ENCODE data around the gene ZFAND6.

Gene ZFAND6

DNA sequence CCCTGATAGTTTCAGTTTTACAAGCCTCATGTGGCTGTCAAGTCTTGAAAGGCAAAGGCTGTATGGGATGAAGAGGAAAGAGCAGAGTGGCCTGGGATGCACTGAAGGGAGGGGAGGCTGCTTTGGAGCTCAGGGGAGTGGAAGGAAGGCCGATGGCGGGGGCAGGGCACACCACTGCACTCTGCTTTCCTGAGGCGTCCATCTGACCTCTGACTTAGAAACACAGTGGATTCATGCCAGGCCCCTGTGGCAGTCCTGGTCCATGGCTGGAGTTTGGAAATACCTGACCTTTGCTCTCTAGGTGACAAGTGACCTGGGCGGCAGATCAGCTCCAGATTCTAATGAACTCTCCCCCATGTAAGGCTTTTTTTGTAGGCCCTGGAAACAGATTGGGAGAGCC is 112.3 kb downstream of the ZFAND6 start:
- no peak for DNase-seq (ENCODE audit: low read depth)

DNA sequence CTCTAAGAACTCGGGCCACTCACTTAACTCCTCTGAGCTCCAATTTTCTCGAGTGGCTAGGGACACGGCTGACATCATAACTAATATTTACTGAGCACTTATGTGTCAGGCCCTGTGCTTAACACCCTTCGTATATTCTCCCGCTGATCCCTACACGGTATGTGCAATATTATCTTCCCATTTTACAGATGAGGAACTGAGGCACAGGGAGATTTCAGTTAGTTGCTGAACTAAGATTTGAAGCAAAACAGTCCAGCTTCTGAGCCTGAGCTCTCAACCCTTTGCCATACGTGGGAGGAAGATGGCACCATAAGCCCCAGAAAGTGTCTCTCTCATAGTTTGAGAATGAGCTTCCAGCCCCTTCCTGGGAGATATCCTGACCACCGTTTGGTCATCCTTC is 112.9 kb downstream of the ZFAND6 start:
- no peak for DNase-seq (ENCODE audit: low read depth)

DNA sequence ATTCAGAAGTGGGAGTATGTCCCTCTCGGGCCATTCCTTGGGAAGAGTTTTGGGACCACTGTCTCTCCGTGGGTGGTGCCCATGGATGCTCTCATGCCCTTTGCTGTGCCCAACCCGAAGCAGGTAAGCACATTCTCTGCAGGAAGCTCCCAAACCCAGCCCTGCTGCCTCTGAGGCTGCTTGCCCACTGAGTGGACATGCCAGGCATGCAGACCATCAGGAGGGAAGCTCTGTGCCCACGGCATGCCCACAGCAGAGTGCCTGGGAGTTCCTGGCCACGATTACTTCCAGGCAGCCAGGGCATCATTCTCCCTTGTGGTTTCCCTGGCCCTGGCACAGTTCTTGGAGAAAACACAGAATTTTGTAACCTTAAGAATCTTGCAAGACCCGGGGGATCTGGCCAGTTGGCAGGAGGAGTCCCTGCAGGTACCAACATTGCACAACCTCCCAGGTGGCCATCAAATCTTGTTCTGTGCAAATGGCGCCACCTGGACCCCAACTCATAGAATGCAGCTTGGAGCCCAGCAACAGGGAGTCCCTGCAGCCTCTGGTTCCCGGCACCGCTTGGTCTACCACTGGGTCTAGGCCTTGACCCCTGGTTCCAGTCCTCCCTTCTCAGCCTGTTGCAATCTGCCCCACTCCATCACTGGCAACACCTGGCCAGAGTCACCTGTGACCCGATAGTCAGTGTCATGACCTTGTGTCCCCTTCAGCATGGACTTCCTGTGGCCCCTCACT is 113.7 kb downstream of the ZFAND6 start:
- DNase-seq (ENCODE audit: low read depth): peak; percentile 37

DNA sequence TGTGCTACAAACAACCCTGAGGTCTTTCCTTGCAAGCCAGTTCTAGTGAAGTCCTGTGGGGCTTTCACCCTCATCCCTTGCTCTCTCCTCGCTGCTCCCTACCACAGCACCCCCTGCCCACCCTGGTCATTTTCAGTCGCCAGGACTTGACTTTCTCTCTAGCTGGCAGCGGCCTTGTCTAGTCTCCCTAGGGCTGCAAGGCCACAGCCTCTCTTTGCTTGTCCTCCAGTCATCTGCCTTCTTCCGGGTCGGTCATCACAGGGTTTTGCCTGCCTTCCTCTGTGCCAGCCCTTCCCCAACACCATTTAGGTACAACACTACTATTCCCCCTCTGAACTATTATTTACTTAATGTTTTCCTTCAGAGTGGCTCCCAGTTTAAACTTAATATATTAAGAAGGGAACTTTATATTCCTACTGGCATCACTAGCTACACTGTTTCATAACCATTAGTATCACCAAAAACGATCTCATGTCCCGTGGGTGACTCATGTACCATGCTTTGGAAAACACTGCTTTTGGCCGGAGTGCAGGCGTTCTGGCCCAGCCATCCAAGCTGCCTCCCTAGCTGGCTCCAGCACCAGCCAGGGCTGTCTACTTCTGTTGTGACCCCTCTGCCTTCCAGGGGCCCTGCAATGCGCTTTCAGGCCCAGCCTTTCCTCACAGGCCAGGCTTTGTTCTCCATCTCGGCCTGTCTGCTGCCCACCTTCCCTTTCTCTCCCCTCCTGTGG is 114.7 kb downstream of the ZFAND6 start:
- no peak for DNase-seq (ENCODE audit: low read depth)

DNA sequence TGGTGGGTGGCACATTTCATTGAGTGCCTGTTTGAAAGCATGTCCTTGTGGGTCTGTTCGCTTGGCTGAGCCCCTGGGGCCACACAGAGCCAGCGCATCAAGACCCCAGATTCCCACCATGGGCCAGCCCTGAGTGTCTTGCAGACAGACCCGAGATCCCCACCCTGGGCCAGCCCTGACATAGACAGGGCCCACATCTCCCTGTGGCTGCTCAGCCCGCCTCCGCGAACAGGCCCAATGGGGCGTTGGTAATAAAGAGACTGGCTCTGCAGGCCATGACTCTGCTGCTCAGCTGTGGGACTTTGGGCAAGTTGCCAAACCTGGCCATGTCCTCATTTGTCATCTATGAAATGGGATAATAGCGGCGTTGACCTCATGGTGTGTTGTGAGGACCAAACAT is 116.0 kb downstream of the ZFAND6 start:
- no peak for DNase-seq (ENCODE audit: low read depth)

DNA sequence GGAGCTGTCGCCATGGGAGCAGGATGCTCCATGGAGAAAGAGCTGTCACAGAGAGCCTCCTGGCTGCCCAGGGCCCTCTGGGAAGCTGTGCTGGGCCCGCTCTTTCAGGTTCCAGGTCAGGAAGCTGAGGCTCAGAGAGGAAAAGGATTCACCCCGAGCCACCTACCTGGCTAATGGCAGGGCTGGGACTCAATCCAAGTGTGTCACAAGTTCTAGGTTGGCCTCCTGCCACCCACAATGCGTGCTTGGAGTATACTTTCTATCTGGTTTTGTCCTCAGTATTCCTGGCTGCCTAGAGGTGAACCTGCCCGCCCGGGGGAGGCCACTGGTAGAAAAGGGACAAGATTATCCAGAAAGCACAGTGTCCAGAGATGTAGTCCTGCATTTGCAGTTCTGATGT is 117.0 kb downstream of the ZFAND6 start:
- DNase-seq (ENCODE audit: low read depth): no peak

DNA sequence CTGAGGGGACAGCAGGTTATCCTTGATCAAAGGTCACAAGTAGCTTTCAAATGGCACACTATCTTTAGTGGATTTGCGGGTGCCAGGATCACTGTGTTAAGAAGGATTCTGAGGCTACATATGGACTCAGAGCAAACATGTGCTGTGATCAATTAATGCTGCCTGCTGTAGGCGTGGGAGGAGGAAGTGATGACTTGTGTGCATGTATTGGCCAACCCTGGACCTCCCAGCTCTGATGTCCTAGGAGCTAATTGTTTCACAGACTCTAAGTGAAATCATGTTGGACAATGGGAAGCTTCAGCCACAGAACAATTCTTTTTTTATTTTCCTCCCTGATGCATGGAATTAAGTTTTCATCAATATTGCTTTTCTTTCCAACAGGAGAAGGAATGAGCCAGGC is 117.7 kb downstream of the ZFAND6 start:
- no peak for DNase-seq (ENCODE audit: low read depth)

DNA sequence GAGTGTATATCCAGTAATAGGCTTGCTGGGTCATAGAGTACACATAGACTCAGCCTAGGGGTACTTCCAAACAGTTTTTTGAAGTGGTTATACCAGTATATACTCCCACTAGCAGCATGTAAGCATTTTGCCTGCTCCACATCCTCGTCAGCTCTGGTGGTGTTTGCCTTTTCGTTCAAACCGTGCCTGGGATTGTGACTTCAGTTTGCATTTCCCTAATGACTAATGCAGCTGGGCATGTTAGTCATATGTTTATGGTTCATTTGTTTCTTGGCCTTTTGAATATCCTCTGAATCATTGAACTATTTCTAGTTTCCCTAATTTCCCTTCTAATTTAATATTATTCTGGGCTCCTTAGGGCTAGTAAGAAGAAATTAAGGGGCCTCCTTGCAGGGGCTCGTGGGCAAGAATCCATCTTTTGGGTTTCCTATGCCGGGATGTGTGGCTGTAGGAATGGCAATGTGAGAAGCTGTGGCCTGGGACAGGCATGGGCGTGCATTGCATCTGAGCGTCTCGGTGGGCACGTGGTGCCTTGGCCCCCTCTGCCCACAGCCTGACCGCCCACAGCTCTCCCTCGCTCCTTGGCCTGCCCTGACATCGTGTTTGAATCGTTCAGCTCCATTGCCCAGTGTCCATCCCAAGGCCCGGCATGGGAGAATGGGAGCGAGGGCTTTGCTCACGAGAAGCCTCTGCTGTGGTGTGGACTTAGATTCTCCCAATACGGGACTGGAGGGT is 119.7 kb downstream of the ZFAND6 start:
- DNase-seq (ENCODE audit: low read depth): no peak

DNA sequence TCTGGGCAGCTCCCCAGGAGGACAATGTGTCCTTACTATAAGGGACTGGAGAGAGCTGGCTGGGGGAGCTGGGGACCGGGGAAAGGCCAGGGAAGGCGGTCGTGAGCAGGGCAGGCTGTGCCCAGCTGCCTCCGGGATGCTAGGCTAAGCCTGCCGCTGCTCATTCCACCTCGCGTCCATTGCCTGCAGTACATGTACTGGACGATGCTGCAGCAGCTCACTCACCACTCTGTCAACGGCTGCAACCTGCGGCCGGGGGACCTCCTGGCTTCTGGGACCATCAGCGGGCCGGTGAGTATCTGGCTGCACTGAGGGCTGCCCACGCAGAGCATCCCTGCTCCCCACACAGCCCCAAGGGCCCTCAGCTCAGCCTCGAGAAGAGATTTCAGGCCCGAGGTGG is 120.5 kb downstream of the ZFAND6 start:
- no peak for DNase-seq (ENCODE audit: low read depth)

DNA sequence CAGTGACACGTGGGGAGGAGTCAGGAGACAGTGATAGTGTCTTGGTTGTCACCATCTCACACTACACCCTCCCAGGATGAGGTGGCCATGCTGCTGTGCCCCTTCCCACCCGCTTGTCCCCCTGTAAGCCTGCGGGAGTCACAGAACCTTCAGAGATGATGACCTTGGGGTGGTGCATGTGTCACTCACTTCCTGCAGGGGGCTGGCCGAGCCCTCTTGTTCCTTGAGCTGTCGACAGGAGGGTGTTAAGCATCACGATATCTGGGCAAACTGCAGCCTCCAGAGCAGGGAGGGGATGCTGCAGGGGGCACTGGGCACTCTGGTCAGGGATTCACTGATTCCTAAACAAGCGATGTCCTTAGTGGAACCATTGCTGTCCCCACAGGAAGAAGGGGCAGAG is 121.0 kb downstream of the ZFAND6 start:
- no peak for DNase-seq (ENCODE audit: low read depth)

DNA sequence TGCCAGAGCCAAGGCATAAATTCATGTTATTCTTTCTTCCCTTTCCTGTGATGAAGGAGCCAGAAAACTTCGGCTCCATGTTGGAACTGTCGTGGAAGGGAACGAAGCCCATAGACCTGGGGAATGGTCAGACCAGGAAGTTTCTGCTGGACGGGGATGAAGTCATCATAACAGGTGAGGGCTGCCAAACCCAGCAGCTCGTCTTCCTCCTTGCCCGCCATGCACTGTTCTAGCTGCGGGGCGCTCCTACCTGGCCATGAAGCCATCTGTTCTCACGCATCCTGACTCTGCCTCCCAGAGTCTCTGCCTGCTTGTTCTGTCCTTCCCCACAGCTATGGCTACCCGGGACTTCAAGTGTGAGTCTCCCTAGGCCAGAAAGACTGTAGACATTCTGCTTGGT is 121.5 kb downstream of the ZFAND6 start:
- DNase-seq (ENCODE audit: low read depth): no peak

DNA sequence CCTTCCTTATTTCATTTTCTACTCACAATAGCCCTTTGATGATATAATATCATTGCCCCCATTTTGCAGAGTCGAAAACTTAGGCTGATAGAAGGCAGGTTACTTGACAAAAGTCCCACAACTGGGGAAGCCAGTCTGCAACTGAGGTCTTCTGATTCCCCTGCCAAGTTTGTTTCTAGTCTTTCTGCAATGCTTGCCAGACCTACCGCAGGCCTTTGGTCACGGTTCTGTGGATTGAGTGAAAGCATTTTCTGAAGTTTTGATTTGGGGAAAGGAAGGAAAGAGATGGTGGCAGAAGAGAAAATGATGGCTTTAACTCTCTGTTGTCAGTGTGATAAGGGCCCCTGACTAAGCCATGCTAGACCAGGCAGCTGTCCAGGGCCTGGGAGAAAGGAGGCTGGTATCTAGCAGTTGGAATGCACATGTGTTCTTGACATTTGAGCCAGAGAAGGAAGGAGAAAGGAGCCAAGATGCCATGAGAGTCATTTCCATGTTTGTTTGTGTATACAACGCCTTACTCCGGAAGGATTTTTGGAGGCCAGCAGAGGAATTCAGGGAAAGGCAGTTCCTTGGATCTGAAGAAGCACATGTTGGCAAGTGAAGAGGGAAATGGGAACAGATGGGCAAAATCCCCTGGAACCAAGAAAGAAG is 123.3 kb downstream of the ZFAND6 start:
- DNase-seq (ENCODE audit: low read depth): no peak

DNA sequence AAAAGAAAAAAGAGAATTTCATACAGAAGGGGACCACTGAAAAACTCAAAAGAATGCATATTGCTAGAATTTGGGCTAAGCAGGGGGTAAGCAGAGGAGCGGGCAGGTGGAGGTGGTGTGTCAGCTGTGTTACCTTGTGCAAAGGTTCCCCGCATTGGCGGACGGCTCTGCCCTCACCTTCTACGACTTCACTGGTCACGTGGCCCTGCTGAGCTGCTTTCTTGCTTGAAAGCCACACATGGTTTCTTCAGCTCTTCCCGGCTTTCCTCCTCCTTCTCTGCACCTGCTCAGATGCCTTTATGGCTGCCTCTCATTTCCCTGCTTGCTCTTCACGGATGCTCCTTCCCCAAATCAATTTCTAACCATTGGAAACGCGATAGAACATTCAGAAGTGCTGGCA is 123.8 kb downstream of the ZFAND6 start:
- DNase-seq (ENCODE audit: low read depth): no peak

DNA sequence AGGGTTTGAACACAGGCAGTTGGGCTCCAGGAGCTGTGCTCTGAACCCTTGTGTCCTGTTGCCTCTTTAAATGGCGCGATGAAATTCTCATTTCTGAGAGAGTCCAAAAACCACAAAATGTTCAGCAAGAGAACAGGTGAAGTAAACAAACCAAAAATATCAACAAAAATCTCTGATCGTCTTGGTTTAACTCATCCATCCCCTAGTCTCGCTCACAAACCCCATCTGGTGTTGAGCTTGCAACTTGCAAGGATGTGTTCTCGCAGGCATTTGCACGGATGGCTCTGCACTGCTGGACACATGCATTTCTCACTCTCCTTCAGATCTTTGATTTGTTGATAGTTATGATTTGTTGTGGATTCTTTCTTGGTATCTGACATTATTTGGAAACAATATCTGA is 124.4 kb downstream of the ZFAND6 start:
- DNase-seq (ENCODE audit: low read depth): no peak

DNA sequence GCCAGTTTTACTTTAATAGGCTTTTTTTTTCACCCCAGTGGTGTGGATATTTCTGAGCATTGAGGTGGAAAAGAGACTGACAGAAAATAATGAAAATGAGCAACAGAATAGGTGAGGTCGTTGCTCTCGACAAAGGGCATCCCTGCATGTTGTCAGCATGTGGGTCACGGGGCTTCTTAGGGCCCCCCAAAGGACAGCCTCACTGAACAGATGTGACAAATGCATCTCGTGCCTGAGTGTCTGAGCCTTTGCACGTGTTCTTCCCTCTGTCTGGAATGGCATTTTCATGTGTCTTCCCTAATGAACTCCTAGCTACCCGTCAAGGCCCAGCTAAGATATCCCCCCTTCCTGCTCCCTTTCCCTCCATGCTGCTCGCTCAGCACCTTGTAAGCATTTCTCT is 125.1 kb downstream of the ZFAND6 start:
- DNase-seq (ENCODE audit: low read depth): no peak

DNA sequence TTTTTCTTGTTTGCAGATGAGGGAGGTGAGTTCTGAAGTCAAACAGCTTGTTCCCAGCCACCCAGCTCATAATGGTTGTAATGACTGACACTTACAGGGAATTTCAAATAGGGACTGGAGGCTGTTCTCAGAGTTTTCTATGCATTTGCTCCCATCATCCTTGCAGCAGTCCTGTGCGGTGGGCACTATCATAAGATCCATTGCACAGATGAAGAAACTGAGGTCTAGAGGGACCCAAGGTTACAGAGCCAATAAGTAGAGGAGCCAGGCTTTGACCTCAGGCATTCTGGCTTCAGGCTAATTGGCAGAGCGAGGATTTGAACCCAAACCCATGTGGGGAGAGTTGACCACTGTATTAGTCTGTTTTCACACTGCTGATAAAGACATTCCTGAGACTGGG is 125.7 kb downstream of the ZFAND6 start:
- DNase-seq (ENCODE audit: low read depth): no peak

DNA sequence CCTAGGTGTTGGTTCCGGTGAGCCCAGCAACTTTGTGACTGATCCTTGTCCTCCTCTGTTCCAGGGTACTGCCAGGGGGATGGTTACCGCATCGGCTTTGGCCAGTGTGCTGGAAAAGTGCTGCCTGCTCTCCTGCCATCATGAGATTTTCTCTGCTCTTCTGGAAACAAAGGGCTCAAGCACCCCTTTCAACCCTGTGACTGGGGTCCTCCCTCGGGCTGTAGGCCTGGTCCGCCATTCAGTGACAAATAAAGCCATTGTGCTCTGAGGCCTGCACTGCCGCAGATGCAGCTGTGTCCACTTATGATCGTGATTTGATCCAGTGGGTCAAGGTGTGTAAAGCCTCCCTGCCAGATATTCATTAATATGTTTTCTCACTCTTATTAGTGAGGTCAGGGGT is 126.6 kb downstream of the ZFAND6 start:
- DNase-seq (ENCODE audit: low read depth): no peak

DNA sequence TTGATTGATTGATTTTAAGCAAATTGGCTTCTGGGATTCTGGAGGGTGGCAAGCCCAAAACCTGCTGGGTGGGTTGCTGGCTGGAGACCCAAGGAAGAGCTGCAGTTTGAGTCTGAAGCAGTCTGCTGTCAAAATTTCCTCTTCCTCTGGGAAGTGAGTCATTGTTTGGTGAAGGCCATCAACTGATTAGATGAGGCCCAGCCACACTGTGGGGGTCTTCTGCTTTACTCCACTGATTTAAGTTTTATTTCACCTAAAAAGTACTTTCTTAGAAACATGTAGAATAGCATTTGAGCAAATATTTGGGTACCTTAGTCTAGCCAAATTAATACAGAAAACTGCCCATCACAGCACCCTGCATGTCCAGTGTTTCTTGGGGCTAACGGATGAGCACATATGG is 127.1 kb downstream of the ZFAND6 start:
- DNase-seq (ENCODE audit: low read depth): no peak
